ENCODE measurements around the gene PRPS1L1. TPM values are rescaled to one million over a fixed set of nuclear protein-coding genes. Genes with fewer than 3 reads are reported as not detected.
A peak's percentile ranks its signal among the peaks of the same experiment; 100 is the strongest.

Gene PRPS1L1
- total RNA-seq, 1 experiment from 2014 or later: not detected

DNA sequence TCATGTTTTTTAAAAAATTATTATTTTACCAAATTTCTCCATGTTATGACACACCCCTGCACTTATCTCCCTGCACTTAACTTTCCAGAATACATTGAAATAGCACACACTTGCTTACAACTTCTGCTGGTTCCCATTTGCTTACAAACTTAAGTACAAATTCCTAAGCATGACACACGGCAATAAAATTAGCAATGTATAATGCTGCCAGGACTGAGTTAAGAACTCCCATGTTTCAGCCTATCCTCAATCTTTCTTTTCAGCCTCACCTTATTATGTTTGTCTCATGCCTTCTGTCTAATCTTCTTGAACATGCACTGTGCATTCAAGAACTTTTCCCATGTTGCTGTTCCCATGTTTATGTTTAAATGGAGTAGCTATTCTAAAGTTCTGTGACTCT lies 40.8 kb downstream of the PRPS1L1 start:
- H4K20me1 ChIP-seq (ENCODE audit: low read length): no peaks in the 10 kb centered on the region
- peak; percentile 89 for DNase-seq
- peak overlapping the region; percentile 62 for H3K4me2 ChIP-seq (ENCODE audit: low read length)
- no peaks in the 10 kb centered on the region for H3K36me3 ChIP-seq (ENCODE audit: low read depth, low read length)
- peak overlapping the region; percentile 42 for H2AFZ ChIP-seq (ENCODE audit: low read length)
- H3K9me2 ChIP-seq (replicated peaks; ENCODE audit: low read length): no peaks in the 10 kb centered on the region
- no TSS peak for BruUV-seq (replicated peaks)
- ChIA-PET POLR2A (ENCODE audit: unreplicated experiment) (interaction anchor here (0.6 kb wide), 1 partner anchor 187 kb away, joined by 3 read pairs; no protein-coding TSS in a partner anchor), CTCF (no interaction called here)
- H3F3A ChIP-seq (ENCODE audit: low read length, unreplicated experiment): no peaks in the 10 kb centered on the region
- peak; percentile 92 for ATAC-seq
- H3K9me3 ChIP-seq (ENCODE audit: low read length): no peaks in the 10 kb centered on the region
- no peaks in the 10 kb centered on the region for H3K79me2 ChIP-seq (ENCODE audit: low read length)
- H3K4me3 ChIP-seq (ENCODE audit: low read length): no peak overlapping the region
- no peak overlapping the region; the same call in 1 of the 2 replicates for H3K27ac ChIP-seq (ENCODE audit: low read length)
- no peaks in the 10 kb centered on the region for H3K27me3 ChIP-seq (ENCODE audit: low read length)
- TF ChIP-seq, protein P1, sequence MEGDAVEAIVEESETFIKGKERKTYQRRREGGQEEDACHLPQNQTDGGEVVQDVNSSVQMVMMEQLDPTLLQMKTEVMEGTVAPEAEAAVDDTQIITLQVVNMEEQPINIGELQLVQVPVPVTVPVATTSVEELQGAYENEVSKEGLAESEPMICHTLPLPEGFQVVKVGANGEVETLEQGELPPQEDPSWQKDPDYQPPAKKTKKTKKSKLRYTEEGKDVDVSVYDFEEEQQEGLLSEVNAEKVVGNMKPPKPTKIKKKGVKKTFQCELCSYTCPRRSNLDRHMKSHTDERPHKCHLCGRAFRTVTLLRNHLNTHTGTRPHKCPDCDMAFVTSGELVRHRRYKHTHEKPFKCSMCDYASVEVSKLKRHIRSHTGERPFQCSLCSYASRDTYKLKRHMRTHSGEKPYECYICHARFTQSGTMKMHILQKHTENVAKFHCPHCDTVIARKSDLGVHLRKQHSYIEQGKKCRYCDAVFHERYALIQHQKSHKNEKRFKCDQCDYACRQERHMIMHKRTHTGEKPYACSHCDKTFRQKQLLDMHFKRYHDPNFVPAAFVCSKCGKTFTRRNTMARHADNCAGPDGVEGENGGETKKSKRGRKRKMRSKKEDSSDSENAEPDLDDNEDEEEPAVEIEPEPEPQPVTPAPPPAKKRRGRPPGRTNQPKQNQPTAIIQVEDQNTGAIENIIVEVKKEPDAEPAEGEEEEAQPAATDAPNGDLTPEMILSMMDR (conservative IDR thresholded peaks at IDR 0.05; ENCODE audit: low read depth, low read length): no peak
- TF ChIP-seq EZH2 (IDR thresholded peaks at IDR 0.05; ENCODE audit: low read length, unreplicated experiment) (no peak), EZH2phosphoT487 (IDR thresholded peaks at IDR 0.05; ENCODE audit: borderline replicate concordance, low read length) (no peak)
- peaks cover 22% of the 10 kb centered on the region for H3K4me1 ChIP-seq (ENCODE audit: insufficient read depth, low read length)
- no peak overlapping the region for H3K9ac ChIP-seq (ENCODE audit: low read length)
- intact Hi-C loops (cut with micrococcal nuclease): loop anchor here (2.0 kb wide), 1 partner anchor 192 kb away; no protein-coding TSS in a partner anchor

DNA sequence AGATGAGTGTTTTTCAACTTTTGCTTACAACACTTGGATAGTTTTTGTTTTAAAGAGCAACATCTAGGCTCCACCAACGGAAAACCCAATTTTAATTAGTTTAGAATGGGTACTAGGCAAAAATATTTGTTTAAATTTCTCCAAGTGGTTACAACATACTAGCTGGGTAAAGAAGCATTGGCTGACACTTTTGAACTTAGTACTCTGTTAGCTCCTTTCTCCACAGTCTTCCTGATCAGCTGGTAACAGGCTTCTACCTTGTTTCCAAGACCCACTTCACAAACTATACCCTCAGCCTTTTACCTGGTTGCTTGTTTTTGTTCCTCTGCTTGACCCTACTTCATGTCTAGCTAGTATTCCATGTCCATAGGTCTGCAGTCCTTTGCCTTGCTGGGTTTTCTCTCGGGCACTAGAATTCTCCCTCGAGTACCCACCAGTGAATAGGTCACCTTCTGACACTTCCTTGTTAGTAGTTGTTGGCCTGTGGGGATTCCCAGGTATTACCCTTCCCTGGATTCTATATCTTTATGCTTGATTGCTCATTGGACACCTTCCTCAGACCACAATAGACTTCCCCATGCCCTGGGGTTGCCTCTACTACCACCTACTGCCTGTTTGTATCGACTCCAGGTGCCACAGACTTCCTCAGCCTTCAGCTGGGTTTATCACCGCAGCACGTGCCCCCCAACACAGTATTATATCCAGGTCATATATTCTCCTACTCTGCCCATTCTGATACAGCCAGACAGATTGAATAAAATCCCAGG lies 42.0 kb downstream of the PRPS1L1 start:
- H3K9me3 ChIP-seq (ENCODE audit: low read length): no peaks in the 10 kb centered on the region
- H3K4me3 ChIP-seq (ENCODE audit: low read length): no peak overlapping the region
- H3K27ac ChIP-seq (ENCODE audit: low read length): no peak overlapping the region
- H3K79me2 ChIP-seq (ENCODE audit: low read length): no peaks in the 10 kb centered on the region
- no peaks in the 10 kb centered on the region for H3K27me3 ChIP-seq (ENCODE audit: low read length)
- H3F3A ChIP-seq (ENCODE audit: low read length, unreplicated experiment): no peaks in the 10 kb centered on the region
- no peaks in the 10 kb centered on the region for H3K9me2 ChIP-seq (replicated peaks; ENCODE audit: low read length)
- H3K4me1 ChIP-seq (ENCODE audit: insufficient read depth, low read length): peaks cover 22% of the 10 kb centered on the region
- ChIA-PET POLR2A (ENCODE audit: unreplicated experiment) (no interaction called here), CTCF (interaction anchor here (0.6 kb wide), 1 partner anchor 302 kb away, joined by 3 read pairs; no protein-coding TSS in a partner anchor)
- H2AFZ ChIP-seq (ENCODE audit: low read length): no peak overlapping the region
- H4K20me1 ChIP-seq (ENCODE audit: low read length): no peaks in the 10 kb centered on the region
- no peaks in the 10 kb centered on the region for H3K36me3 ChIP-seq (ENCODE audit: low read depth, low read length)
- H3K9ac ChIP-seq (ENCODE audit: low read length): no peak overlapping the region
- TF ChIP-seq, protein P1 (conservative IDR thresholded peaks at IDR 0.05; ENCODE audit: low read depth, low read length): no peak
- TF ChIP-seq EZH2phosphoT487 (IDR thresholded peaks at IDR 0.05; ENCODE audit: borderline replicate concordance, low read length) (no peak), EZH2 (IDR thresholded peaks at IDR 0.05; ENCODE audit: low read length, unreplicated experiment) (no peak)
- H3K4me2 ChIP-seq (ENCODE audit: low read length): no peak overlapping the region
- BruUV-seq (replicated peaks): no TSS peak
- DNase-seq (no peak), ATAC-seq (no peak)
- intact Hi-C loops (cut with micrococcal nuclease): loop anchor here (2.0 kb wide), 1 partner anchor 193 kb away; no protein-coding TSS in a partner anchor

DNA sequence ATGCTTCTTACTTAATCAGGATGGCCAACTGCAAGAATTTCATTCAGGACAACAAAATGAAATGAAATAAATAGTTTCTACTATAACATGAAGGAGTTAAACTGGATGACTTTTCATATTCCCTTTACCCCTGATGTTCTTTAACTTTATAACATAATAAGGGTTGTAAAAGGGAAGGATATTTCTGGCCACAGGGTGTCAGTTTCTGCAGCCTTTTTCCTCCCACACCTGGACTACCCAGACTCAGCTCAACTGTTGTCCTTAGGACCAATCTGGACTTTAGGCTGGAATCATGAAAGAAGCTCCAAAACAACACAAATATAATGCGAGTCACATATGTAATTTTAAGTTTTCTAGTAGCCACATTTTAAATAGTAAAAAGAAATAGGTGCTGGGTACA lies 43.4 kb downstream of the PRPS1L1 start:
- ChIA-PET POLR2A (ENCODE audit: unreplicated experiment) (no interaction called here), CTCF (interaction anchor here (0.6 to 0.9 kb wide), 3 partner anchors 56 to 110 kb away, joined by 3 to 9 read pairs (median 4); no protein-coding TSS in a partner anchor)
- intact Hi-C loops (cut with micrococcal nuclease): no loop called here
- Histone ChIP-seq H3K9me3 (ENCODE audit: low read length) (no peaks in the 10 kb centered on the region), H3K4me2 (ENCODE audit: low read length) (no peak overlapping the region), H3K9ac (ENCODE audit: low read length) (no peak overlapping the region), H2AFZ (ENCODE audit: low read length) (no peak overlapping the region), H3K36me3 (ENCODE audit: low read depth, low read length) (no peaks in the 10 kb centered on the region), H3K27ac (ENCODE audit: low read length) (no peak overlapping the region), H3K9me2 (replicated peaks; ENCODE audit: low read length) (no peaks in the 10 kb centered on the region), H3F3A (ENCODE audit: low read length, unreplicated experiment) (no peaks in the 10 kb centered on the region), H3K4me1 (ENCODE audit: insufficient read depth, low read length) (peaks cover 22% of the 10 kb centered on the region), H3K79me2 (ENCODE audit: low read length) (no peaks in the 10 kb centered on the region), H3K4me3 (ENCODE audit: low read length) (no peak overlapping the region), H4K20me1 (ENCODE audit: low read length) (no peaks in the 10 kb centered on the region), H3K27me3 (ENCODE audit: low read length) (no peaks in the 10 kb centered on the region)
- no TSS peak for BruUV-seq (replicated peaks)
- ATAC-seq (peak; percentile 50; the same call in 1 of the 2 replicates), DNase-seq (peak; percentile 12)
- TF ChIP-seq EZH2 (IDR thresholded peaks at IDR 0.05; ENCODE audit: low read length, unreplicated experiment) (no peak), EZH2phosphoT487 (IDR thresholded peaks at IDR 0.05; ENCODE audit: borderline replicate concordance, low read length) (no peak)
- TF ChIP-seq, protein P1 (conservative IDR thresholded peaks at IDR 0.05; ENCODE audit: low read depth, low read length): no peak

All from PC-3 (cell line).